ENCODE data around the gene AHRR.
"Not testable (repeated sequence)": the region's sequence is repeated elsewhere in the genome, so short reads cannot be mapped to it uniquely, and the experiment has no call there.

Gene AHRR

GRCh38 chr5:459562-460272, 138.2 kb downstream of the AHRR start:
- DNase-seq (no peak), ATAC-seq (no peak)

DNA sequence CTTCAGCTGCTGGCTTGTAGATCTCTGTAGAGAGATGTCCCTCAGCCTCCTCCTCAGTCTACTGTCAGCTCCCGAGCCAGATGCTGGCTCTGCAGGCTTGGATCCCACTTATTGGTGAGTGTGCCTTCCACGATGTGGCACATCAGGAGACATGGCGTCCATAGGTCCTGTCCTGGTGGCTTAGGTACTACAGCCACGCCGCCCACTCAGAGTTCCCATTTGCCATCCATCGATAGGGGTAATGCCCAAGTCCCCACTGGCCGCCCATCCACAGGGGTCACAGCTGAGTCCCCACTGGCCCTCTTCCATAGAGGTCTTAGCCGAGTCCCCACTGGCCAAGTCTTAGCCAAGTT, 138.7 kb downstream of the AHRR start:
- ATAC-seq (no peak), DNase-seq (no peak)

- DNase-seq = no peak
- no peak for ATAC-seq
Measured at GRCh38 chr5:462051-462481, 140.6 kb downstream of the AHRR start.

DNA sequence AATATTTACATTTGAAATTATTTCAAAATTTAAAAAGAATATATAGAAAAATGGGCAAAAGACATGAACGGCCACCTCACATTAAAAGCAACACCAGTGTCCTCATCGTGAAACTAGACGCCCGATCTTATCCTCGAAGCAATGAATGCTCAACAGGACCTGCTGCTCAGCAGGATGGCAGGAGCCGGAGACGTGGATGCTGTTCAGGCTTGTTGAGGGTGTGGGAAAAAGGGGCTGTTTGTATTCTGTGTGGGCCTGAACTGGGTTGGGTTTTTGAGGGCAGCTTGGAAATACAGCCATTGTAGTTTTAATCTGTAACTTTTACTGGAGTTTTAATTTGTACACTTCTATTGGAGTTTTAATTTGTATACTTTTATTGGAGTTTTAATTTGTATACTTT, 141.8 kb downstream of the AHRR start:
- ATAC-seq (no peak), DNase-seq (no peak)

DNA sequence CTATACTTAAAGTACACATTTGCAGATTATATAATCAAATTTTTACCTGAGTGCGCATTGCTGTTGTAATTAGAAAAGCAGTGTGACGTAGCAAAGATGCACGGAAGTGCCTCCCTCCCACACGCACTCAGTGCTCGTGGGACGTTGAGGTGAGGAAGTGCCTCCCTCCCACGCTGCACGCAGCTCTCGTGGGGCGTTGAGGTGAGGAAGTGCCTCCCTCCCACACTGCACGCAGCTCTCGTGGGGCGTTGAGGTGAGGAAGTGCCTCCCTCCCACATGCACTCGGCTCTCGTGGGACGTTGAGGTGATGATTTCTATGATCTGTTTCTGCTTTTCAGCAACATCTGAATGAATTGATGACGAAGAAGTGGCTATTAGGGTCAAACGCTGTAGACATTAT, 142.4 kb downstream of the AHRR start:
- peak; percentile 57 for DNase-seq
- ATAC-seq = peak; percentile 25

GRCh38 chr5:464446-464842, 142.9 kb downstream of the AHRR start:
- ATAC-seq = peak; percentile 4
- DNase-seq = no peak

GRCh38 chr5:464843-465590, 143.5 kb downstream of the AHRR start:
- ATAC-seq (no peak), DNase-seq (no peak)

DNA sequence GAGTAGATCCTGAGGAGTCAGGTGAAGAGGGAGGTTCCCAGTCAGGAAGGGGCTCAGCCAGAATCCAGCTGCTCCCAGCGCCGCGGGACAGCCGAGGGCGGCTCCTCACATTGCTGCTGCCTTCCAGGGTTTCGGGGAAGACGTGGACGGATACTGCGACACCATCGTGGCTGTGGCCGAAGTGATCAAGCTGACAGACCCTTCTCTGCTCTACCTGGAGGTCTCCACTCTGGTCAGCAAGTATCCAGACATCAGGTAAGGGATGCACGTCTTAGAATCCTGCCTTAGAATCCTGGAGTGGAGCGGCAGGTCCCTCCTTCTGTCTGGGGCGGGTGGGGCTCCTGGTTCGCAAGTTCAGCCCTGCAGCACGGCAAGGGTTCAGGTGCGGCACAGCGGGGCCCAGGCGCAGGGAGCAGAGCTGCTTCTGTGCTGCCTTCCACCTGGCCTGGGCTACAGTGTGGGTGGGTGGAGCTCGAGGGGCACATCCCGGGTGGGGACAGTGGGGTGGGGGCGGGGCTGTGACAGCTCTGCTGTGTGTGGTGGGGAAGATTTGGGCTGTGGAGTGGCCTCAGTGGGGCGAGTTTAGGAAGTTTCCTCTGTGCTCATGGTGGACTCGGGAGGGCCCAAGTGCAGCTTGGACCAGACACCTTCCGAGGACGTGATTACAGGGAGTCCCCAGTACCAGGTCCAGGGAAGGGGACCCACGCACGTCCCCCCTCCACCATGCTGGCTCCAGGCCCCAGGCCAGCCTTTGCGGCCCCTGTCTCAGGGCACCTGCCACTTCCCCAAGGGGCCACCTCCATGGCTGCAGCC, 144.3 kb downstream of the AHRR start:
- DNase-seq (no peak), ATAC-seq (no peak)

- DNase-seq (no peak), ATAC-seq (no peak)
Measured at GRCh38 chr5:466661-467310, 145.3 kb downstream of the AHRR start.

DNA sequence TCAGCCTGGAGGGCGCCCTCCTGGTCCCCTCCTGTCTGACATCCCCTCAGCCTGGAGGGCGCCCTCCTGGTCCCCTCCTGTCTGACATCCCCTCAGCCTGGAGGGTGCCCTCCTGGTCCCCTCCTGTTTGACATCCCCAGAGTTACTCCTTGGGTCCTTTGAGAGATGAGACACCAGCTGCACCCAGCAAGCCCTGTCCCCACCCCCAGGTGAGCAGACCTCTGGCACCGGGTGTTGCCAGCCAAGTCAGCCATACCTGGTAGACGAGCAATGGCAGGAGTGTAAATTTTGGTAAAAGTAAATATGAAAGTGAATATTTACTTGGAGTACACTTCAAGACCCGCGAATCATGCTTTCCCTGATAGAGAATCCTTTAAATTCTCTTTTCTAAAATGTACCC, 146.9 kb downstream of the AHRR start:
- ATAC-seq = no peak
- DNase-seq = no peak

DNA sequence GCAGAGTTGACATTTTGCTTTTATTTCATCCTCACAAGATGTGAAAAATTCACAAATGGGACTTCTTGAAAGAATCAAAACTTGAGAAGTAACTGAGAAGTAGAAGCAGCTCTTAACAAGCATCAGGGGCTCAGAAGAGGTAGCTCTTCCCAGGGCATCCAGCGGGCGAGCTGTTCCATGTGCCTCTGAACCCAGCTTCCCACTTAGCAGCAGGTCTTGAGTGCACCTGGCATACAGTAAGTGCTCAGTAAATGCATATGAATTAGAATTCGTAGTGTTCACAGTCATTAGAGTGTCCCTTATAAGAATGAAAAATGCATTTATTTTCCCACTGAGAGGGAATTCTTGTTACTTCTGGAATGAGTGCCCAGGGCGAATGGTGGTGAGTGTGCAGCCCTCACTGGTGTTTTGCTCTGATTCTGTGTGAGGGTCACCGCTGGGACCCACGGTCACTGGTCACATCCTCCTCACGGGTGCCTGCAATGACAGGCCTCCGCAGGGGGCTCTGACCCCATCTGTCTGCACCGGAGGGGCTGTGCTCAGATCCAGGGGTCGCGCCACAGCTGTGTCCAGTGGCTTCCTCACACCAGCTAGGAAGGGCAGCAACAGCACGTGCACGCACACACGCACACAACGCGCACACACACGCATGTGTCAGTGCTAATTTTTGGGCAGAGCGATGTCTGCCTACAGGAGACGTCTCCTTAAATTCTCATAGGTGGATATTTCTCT, 148.4 kb downstream of the AHRR start:
- ATAC-seq (no peak), DNase-seq (no peak)

GRCh38 chr5:470961-471749, 149.6 kb downstream of the AHRR start:
- ATAC-seq (no peak), DNase-seq (no peak)

- ATAC-seq = no peak
- DNase-seq = no peak
Measured at GRCh38 chr5:471750-472058, 150.2 kb downstream of the AHRR start.

DNA sequence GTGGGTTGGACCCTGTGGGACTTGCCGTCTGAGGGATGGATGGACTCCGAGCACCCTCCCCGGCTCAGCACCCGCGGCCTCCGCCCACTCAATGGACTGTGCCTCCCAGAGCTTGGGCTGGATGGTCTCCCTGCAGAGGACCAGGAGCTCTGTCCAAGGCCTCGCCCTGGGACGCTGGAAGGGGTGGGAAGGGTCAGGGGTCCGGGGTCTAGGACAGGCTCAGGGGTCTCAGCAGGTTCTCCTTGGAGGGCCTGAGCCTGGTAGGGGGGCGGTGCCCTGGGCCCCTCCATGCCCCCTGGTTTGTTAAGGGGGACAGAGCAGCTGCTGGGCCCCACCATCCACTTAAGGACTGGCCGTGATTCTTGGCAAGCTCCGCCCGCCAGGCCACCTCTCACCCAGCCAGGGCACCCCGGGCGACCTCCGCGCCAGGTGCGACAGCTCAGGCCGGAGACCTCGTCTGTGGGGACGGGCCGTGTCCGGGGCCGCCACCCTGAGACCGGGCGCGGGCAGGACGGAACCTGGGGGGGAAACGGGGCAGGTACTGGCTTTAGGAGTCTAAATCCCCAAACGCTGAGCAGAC, 150.7 kb downstream of the AHRR start:
- peak; percentile 35 for DNase-seq
- ATAC-seq = no peak

- DNase-seq (peak; percentile 94), ATAC-seq (peak; percentile 82)
Measured at GRCh38 chr5:472656-473550, 151.4 kb downstream of the AHRR start.

GRCh38 chr5:473551-474192, 152.2 kb downstream of the AHRR start:
- ATAC-seq (peak; percentile 3), DNase-seq (peak; percentile 35)

DNA sequence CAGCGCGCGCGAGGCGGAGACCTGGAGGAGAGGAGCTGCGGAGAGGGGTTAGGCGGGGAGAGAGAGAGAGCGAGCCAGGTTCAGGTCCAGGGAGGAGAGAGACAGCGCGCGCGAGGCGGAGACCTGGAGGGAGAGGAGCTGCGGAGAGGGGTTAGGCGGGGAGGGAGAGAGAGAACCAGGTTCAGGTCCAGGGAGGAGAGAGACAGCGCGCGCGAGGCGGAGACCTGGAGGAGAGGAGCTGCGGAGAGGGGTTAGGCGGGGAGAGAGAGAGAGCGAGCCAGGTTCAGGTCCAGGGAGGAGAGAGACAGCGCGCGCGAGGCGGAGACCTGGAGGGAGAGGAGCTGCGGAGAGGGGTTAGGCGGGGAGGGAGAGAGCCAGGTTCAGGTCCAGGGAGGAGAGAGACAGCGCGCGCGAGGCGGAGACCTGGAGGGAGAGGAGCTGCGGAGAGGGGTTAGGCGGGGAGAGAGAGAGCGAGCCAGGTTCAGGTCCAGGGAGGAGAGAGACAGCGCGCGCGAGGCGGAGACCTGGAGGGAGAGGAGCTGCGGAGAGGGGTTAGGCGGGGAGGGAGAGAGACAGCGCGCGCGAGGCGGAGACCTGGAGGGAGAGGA, 152.8 kb downstream of the AHRR start:
- not testable (repeated sequence) for DNase-seq, ATAC-seq

- ATAC-seq (no peak), DNase-seq (no peak)
Measured at GRCh38 chr5:474840-475661, 153.5 kb downstream of the AHRR start.

All from stimulated activated naive CD8-positive, alpha-beta T cell treated with anti-CD3 and anti-CD28 coated beads, Interleukin-15, Interleukin-2, amounts not matched to agents 100 U/mL and 50 U/mL, for 24 hours (primary cell).